HG02884 (cell line): ENCODE measurements around the gene SMIM9.
"Not testable (repeated sequence)": the region's sequence is repeated elsewhere in the genome, so short reads cannot be mapped to it uniquely, and the experiment has no call there.

Source experiments
- ATAC-seq: cut with Tn5 transposase; IDR thresholded peaks from one replicate; pipeline ENCODE4 v1.9.1; 2021; ENCODE audit warnings: mild to moderate bottlenecking, moderate library complexity; ENCODE audit not compliant: unreplicated experiment

Gene SMIM9

GRCh38 chrX:154816326-154816898 is 18.1 kb downstream of the SMIM9 start:
- not testable (repeated sequence) for ATAC-seq

- no peak for ATAC-seq
These were observed 19.1 kb downstream of the SMIM9 start for GRCh38 chrX:154815274-154815818.

DNA sequence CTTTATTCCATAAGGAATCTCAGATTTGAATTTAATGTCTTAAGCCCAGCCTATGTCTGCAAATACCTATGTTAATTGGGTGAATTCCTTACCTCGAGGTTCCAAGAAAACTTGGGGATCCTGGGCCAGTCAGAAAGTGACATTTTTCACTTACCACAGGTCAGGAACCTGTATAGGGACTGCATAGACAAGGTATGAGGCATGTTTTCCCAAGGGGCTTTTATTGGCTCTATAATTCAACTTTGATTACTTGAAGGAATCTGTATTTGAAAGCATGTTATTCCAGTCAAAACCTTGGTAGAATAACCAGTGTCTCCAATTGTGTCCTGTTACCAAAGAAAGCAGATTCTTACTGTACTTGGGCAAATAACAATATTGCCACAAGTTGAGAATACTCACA is 20.7 kb downstream of the SMIM9 start:
- ATAC-seq: no peak

- ATAC-seq: no peak
These were observed 21.9 kb downstream of the SMIM9 start for GRCh38 chrX:154812341-154813101.

GRCh38 chrX:154809939-154810665 is 24.4 kb downstream of the SMIM9 start:
- ATAC-seq: no peak

DNA sequence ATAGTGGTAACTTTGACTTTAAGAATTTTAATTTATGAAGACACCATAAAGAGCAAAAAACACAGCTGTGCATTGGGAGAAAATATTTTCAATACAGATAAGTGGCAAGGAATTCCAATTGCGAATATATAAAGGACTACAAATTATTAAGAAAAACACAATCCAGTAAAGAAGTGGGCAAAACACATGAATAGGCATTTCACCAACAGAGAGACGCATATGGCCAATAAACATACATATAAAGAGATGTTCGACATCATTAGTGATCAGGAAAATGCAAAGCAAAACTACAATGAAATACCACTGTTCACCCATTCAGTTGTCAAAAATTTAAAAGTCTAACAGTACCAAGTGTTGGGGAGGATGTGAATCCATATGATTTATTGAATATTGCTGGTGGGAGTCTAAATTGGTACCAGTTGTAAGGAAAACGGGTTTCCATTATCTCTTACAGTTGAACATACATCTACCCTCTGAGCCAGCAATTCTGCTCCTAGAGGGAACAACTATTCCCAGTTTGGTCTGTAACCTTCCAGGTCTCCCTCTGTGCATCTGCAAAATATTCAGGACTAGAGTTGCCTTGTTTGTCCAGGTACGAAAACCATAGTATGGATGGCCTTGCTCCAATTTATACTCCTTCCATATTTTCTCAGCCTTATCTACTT is 27.5 kb downstream of the SMIM9 start:
- no peak for ATAC-seq

GRCh38 chrX:154805696-154806091 is 28.8 kb downstream of the SMIM9 start:
- ATAC-seq: peak; percentile 9

- ATAC-seq: peak; percentile 87
These were observed 29.3 kb downstream of the SMIM9 start, which contains the start of gene MPP1 for GRCh38 chrX:154804957-154805695. TSS of gene MPP1 (minus strand) at chrX:154805485. CDS start at chrX:154805373, 112 bp downstream.

GRCh38 chrX:154804261-154804956 is 30.1 kb downstream of the SMIM9 start:
- no peak for ATAC-seq

DNA sequence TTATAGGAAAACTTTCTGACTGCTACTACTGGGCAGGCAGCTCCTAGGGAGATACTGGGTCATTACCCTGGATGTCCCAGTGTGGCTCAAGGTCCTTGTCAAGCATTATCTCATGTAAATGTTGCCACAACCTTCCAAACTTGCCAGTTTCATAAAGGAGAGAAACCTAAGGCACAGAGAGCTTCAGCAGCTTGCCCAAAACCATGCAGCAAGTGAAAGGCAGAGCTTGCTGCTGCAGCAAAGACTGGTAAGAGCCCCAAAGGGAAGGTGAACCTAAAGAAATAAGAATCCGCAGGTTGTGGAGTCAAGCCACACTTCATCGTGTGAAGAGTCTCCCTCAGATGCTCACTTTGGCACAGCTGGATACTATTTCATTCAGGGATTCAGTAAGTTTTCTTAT is 31.5 kb downstream of the SMIM9 start:
- no peak for ATAC-seq

DNA sequence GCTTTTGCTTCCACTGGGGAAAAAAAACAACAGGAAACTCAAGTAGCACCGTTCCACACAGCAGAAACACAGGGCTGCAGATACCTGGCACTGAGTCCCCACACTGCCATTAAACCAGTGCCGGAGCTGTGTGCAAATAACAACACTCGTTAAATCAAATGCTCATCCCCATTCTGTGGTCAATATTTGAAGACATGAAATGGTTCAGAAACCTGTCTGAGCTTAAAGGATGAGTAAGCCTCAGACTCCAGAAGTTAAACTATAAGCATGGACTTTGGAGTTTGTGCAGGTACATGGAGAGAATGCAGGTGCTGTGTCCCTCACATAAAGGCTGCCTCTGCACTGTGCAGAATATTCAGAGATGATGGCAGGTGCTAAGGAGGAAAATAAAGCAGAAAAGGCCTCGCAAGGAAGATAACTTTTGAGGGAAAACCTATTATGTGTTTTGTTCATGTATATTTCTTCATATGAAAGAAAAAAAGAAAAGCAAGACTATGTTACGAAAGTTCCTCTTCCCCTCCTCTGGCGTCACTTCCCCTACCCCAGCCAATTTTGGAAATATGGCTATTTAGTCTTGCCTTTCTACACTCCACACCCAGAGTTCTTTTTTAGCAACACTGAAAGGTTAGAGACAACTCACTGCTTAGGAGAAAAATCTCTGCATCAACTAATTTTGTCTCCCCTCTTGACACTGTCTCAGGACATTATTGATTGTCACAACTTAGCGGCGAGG is 33.8 kb downstream of the SMIM9 start:
- no peak for ATAC-seq

- no peak for ATAC-seq
These were observed 34.7 kb downstream of the SMIM9 start for GRCh38 chrX:154799556-154800348.

- no peak for ATAC-seq
These were observed 37.5 kb downstream of the SMIM9 start for GRCh38 chrX:154797006-154797405.

DNA sequence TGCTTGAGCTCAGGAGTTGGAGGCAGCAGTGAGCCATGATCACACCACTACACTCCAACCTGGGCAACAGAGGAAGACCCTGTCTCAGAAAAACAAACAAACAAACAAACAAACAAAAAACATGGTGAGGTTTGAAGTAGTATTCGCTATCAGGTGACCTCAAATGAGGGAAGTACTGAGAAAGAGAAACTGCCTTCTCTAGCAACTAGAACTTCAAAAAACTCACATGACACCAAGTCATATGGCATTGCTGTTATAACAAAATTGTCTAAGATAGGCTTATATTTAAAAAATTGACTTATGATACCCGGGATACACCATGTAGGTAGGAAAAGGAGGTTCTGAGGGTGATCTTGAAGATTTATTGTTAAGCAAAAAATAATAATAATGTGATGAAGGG is 39.4 kb downstream of the SMIM9 start:
- ATAC-seq: no peak

DNA sequence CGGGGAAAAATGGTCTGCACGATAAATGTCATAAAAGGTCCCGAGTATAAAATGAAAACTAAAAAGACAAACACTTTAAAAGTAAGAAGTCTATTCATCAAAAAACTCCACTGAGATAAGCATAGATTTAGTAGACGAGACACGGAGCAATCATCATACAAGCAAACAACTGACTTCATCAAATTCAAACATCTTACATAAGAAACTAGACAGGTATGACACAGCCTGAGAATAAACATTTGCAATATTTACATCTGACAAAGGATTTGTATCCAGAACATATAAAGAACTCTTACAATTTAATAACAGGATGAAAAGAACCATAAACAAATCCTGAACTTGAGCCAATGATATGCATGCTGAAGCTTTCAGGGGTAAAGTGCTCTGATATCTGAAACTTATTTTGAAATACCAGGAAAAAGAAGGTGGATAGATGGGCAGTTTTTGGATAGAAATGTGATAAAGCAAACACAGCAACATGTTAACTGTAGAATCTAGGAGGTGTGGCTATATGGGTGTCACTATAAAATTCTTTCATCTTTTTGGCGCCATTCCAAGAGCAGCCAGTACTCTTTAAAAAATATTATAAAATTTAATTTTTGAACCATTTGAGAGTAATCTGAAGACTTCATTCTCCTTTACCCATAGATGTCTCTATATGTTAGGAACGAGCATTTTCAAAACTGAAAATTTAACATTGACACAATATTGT is 41.2 kb downstream of the SMIM9 start:
- ATAC-seq: no peak

DNA sequence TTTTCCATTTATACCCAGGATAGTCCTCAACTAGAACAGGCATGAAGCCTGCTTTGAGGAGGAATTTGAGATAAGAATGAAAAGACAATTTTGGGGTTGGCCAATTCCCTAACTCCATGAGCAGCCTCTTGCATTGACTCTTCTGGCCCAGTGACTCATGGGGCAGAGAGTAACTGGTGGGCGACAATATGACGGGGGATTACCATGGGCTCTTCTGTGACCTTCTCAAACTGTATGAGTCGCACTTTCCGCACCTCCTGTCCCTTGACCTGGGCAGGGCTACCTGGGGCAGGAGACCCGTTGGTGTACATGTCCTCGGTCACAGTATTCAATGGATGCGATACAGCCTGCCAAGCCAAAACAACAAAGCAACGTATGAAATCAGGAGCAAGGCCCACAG is 42.5 kb downstream of the SMIM9 start:
- no peak for ATAC-seq

GRCh38 chrX:154791467-154791866 is 43.0 kb downstream of the SMIM9 start:
- ATAC-seq: no peak

- ATAC-seq: no peak
These were observed 48.7 kb downstream of the SMIM9 start for GRCh38 chrX:154785716-154786115.
